NCI-H1105 treated with DMSO at 0.1 percent for 48 hours (cell line): ENCODE measurements around the gene KLRF2.

Experiments
- DNase-seq: peaks from one replicate; lab custom pipeline; 2025; lab: John Stamatoyannopoulos, UW

KLRF2 gene

DNA sequence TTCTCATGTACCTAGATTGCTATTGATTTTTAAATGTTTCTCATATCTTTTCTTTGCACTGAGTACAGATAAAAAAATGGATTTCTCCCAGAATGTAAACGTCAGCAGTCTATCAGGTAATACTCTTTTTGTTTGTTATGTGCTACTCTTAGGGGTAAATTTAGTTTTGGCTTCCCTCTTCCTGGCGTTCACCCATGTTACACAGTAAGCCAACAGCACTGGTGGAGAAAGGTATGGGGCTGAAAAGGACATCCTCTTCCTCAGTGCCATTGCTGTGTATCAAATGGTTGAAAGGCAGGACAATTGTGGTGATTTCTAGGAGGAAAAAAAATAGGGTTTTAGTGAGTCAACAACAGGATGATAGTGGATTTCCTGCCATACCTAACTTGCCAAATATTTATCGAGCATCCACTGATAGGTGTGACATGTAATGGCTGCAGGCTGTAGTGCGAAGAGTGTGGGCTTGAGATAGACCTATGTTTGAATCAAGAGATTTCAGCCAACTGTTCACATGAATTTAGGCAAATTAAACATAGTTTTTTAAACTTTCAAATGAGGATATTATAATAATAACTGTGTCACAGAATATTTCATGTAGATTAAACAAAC lies 7.5 kb downstream of the KLRF2 start:
- DNase-seq: no peak

DNA sequence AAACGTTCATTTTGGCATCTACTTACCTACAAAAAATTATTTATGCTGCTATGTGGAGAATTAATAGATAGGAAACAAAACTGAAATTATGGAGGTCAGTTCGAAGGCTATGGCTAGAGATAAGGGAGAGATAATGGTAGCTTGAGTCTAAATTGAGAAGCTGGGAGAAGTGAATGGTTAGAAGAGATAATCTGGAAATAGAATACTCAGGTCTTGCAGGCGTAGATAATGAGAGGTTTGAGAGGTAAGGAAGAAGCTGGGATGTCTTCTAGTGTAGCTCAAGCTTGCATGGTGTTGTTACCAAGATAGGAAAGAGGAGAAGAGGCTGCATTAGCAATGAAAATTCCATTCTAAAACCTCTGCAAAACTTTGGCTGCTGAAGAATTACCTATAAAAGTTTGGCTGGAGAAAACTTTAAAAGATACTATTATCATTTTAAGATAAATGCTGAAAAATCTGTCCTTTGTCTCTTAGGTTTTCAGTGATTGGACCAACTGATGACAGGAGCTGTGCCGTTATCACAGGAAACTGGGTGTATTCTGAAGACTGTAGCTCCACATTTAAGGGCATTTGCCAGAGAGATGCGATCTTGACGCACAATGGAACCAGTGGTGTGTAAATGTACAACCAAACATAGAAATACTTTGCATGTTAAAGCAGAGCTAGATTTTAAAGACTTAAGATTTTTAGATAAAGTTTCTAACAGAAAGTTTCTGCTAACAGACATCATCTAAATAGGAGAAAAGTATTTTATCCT lies 14.1 kb downstream of the KLRF2 start:
- no peak for DNase-seq

DNA sequence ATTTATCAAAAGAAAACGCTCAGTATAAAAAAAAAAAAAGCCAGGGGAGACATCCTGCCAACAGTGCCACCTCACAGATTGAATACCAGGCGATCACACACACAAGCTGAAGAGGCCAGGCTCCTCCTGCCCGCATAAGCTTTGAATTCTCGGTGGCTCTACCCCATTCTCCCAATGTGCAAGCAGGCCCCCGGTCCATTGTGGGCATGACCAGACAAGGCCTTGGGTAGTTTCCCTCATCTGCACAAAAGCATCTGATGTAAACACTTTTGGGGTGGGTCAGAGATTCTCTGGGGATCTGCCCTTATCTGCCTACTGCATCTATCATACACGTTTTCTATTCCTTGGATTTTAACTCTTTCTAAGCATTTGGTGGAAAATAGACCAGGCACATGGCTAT lies 16.2 kb downstream of the KLRF2 start:
- no peak for DNase-seq

DNA sequence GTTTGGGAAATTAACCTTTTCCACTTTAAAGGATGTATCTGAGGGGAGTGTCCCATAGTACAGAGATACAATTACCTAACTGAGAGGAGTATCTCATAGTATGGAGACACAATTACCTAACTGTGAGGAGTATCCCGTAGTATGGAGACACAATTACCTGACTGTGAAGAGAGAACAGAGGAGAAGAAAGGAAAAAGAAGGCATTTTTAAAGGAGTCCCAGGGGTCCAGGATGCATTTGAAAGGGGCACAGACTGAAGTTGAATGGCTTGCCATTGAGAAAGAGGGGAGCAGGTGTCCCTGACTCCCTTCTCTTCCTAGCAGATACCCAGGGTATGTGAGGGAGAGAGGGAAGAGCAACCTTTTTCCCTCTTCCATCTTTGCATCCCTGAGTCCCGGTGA lies 17.9 kb downstream of the KLRF2 start:
- DNase-seq: no peak

DNA sequence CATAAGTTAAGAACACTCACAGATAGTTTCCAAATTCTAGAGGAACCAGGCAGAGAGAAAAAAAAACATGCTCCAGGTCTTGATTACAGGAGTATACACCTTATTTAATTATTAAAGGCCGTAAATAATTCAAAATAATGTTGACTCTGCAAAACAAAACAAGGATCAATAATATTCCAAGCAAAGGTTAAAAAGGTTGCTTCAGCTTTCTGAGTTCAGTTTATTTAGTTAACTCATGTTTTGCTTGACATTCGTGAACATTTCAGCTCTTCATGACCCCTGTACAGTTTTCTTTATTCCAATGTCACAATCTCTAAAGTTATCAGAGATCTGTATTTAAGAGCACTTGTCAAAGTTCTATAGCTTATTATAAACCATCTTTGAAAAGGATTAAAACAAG lies 19.6 kb downstream of the KLRF2 start:
- DNase-seq: no peak

DNA sequence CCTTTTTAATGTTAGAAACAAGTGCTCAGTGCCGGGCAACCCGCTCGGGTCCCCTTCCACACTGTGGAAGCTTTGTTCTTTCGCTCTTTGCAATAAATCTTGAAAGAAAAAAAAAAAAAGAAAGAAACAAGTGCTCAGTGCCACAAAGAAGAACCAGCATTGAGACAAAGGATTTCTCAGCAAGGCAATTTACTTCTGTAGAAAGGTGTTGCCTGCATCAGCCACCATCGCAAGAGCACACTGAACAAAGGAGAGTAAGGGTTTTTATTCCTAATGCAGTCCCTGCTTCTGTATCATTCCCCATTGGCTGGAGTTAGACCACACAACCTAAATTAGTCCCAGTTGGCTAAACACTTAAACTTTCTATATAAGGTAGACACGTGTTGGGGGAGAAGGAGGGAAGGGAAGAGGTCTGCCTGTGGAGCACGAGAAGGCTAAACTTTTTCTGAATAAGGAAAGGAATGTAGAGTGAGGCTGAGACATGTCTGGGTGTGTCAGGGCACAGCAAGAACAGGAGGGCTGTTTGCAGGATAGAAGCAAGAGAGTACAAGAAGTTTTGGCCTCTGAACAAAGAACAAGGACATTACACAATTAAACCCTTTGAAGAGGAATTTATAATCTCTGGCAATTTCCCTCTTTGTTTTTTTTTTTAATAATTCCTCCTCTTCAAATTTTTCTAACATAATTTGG lies 21.4 kb downstream of the KLRF2 start:
- no peak for DNase-seq

DNA sequence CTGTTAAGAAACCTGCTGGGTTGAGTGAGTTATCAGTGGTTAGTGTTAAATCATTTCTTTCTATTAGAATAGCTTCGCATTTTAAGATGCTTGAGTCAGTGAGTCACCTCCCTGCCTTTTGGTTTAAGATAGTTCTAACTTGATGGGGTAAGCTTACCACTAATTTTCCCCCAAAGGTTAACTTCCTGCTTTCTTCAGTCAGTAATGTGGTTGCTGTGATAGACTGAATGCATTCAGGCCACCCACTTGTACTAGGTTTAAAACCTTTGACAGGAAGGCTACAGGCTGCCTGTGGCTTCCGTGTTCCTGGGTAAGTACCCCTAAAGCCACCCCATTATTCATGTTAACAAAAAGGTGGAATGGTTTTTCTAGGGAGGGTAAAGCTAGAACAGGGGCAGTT lies 25.6 kb downstream of the KLRF2 start:
- no peak for DNase-seq

DNA sequence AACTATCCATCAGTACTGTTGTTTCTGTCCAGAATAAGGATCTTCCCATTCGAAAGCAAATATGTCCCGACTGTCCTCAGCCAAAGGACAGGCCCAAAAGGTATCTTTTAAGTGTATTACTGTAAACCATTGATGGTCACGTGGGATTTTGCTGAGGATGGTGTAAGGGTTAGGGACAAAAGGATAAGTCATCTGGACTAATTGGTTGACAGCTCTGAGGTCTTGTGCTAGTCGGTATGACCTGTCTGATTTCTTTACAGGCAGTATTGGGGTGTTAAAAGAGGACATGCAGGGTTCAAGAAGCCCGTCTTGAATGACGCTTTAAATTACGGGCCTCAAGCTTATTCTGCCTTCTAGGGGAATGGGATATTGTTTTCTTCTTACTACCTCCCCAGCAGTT lies 26.5 kb downstream of the KLRF2 start:
- DNase-seq: no peak

DNA sequence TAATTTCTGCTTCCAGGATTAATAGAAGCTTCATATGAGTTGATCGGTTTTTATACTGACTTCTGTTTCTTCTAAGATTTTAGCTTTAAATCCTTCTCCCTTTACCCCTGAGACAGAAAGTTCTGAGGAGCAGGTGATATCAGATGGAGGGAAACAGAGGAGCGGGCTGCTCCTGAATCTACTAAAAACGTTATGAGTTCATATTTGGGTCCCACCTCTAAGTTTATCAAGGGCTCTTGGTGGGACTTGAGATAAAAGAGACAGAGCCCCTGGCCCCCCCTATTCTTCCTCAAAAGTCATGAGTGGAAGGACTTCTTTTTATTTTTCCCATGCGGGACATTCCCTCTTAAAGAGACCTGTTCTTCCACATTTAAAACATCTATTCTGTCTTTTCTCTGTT lies 27.1 kb downstream of the KLRF2 start:
- DNase-seq: no peak

DNA sequence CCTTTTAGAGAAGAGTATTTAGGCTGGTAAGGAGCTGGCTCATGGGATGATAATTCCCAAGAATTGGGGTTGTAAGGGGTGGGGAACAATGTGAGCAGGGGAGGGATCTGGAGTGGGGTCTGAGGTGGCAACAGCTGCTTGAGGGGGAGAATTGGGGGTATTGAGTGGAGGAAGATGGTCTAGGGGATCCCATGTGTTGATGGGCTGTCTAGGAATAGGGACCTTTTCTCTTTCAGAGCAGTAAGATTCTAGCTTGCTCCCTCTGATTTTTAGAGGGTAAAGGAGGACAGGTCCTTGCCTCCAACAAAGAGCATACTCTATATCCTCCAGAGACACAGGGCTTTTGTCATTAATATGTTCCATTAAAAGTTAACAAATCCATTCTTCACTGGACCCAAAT lies 28.4 kb downstream of the KLRF2 start:
- no peak for DNase-seq

DNA sequence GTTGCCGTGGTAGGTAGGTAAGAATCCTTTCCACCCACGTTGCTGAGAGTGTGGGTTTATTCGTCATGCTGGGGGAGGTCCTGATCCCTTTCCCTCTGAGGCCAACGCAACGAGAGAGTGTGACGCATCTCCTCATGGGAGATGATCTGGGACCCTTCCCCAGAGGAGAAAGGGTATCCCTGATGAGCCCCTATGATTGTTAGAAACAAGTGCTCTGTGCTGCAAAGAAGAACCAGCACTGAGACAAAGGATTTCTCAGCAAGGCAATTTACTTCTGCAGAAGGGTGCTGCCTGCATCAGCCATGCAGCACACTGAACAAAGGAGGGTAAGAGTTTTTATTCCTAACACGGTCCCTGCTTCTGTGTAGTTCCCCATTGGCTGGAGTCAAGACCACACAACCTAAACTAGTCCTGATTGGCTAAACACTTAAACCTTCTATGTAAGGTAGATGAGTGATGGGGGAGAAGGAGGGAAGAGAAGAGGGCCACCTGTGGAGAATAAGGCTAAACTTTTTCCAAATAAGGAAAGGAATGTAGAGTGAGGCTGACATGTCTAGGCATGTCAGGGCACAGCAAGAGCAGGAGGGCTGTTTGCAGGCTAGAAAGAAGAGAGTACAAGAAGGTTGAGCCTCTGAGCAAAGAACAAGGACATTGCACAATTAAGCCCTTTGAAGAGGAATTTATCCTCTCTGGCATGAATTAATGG lies 29.6 kb downstream of the KLRF2 start:
- DNase-seq: no peak

DNA sequence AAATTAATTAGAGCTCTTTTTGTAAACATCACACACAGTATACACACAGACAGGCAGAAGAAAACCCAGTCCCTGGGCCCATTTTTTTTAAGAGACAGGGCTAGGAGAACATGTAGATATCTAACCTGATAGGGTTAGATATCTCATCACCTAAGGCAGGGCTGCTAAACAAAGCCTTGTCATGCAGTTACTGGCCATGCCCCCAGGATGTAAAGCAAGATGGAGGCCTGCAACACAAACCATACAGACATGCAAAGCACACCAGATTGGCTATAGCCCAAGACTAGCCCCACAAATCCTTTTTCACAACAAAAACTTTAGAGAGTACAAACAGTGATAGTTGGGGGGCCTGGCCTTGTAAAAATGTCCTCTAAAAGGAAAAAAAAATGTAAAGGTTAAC lies 30.4 kb downstream of the KLRF2 start:
- no peak for DNase-seq

DNA sequence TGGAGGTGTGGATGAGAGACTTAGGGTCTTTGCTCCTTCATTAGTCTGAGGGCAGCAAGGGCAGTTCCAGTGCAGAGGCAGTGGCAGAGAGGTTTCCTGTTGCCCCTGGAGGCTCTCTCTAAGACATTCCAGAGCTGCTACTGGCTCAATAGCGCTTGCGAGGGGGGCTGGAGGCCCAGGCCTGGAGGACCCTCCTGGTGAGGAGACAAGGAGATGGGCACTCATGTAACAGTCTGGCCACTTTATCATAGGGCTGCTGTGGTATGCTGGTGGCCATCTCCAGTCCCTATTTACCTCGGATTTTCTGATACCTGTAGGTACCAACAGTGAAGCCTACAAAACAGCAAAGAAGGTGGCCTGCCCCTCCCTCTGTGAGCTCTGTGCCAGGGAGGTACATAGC lies 38.2 kb downstream of the KLRF2 start:
- DNase-seq: no peak

DNA sequence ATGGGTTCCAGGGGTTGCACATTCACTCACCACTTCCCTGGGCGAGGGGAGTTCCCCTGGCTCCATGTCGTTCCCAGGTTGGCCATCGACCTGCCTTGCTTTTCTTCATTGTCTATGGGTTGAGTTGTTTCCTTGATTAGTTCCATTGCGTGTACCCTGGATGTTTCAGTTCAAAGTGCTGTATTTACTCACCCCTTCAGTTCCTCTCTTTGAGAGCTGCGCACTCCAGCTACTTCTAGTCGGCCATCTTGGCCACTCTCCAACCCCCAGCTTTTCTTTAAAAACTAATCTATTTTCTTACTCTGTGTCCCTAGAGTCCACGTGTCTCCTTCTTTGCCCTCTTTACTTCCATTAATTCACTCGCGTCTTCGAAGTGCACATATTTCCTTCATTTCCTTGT lies 39.2 kb downstream of the KLRF2 start:
- DNase-seq: no peak

DNA sequence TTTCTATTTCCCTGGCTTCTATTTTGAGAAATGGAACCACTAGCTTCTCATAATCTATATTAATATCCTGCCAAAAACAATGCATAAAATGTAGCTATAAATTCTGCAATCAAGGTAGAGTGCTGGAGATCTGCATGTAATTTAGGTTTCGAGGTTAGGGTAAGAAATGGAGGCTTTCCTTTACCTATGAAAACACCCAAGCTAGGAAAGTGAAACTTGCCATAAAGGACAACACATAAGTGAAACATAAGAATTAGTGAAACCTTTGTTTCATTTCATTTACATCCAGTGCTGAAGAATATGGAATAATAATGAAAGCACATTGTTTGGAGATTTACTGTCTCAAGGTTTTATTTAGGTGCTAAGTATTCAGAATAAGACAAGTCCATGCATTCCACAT lies 41.1 kb downstream of the KLRF2 start:
- no peak for DNase-seq

DNA sequence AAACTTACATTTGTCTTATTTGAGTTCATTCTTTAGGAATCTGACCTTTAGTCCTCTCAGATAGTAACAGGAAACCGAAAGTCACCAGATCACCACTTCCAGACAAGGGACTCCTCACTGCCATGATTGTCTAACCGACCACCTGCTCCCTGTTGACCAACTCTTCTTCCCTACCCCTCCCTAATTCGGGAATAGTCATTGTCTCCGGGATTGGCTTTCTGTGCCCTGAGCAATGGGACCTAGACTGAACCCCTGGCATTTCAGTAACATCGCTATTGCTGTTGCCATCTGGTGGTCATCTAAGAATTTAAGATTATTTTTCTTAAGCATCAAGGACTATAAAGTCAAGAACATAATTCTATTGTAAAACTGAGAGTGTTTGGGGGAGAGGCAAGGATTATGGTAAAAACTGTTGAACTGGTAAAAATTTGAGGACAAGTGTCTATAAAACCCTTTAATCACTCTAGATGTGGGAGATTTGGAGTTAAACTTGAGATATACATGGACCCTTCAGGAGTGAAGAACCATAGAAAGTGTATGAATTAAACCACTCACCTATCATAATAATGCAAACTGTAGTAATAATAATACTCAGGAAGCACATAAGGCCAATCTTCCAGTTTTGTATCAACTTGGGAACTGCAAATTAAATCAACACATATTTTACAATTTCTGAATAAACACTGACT lies 44.6 kb downstream of the KLRF2 start:
- peak; percentile 61 for DNase-seq

DNA sequence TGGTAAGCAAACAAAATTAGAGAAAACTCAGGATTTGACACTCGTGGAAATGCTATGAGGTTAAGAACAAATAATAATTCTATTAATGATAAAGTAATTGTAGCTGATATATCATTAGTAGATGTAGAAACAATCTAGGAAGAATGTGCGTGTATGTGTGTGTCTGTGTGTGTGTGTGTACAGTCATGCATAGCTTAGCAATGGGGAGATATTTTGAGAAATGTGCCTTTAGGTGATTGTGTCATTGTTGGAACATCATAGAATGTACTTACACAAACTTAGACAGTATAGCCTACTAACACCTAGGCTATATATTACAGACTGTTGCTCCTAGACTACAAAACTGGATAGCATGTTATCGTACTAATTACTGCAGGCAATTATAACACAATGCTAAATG lies 45.6 kb downstream of the KLRF2 start:
- no peak for DNase-seq

DNA sequence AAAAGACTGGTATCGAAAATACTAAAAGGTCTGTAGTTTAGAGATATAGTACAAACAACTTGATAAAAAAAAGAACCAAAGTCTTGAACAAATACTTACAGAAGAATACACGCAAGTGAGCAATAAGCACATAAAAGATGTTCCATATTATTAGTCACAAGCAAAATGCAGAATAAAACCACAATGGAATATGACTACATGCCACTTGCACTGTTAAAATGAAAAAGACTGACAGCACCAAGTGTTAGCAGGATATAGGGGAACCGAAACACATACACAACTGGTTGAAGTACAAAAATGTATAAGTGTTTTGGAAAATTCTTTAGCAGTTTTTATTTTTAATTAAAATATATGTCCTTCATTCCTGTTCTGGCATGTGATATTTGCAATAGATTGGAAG lies 47.3 kb downstream of the KLRF2 start:
- no peak for DNase-seq

DNA sequence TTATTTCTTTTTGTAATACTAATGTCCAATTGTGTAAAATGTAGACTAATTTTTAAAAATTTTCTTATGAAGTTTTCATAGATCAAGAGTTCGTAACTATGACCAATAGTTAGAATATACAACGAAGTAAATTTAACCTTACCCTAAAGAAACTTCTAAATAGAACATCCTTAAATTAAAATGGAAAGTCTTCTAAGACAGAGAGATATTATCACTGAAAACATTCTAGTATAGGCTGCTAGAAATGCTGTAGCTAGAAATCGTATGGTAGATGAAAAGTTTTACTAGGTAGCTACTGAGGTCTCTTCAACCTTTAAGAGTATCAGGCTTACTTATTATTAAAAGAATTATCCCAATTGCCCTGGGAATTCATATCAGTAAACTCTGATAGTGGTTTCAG lies 50.0 kb downstream of the KLRF2 start:
- no peak for DNase-seq

DNA sequence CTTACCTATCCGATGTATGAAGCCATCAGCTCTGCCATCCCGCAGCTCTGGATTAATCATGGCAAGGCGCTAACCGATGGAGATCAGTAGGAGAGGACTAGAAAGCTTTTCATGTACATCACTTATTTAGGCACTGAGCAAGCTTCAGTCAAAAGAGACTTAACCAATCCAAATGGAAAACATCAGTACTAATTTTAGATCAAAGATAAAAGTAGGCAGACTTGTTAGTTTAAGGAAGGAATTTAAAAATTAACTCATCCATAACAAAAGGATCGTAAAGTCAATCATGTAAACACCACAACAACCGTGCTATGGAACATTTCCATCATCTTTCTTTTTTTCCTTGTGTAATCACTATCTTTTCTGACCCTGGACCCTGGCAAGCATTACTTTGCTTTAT lies 51.0 kb downstream of the KLRF2 start, which contains the start of gene CLEC2A:
CLEC2A (minus strand) TSS at position 101 of the 400 bp plus-strand sequence; CDS start at position 60, 41 bp downstream.
- no peak for DNase-seq

DNA sequence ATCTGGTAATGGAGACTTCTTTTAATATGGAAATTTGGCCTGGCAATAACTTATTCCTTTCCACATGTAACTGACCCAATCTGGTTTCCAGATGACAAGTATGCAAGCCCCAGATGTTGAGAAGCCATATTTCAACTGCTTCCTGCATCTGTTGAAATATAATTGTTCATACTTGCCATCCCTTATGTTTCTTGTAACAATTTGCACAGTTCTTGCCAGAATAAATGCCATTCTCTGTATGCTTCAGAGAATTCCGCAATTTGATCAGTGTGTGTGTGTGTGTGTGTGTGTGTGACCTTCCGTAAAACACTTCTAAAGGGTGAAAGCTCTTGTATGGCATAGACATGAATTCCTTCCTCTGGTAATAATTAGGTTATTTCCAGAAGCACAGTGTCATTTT lies 52.7 kb downstream of the KLRF2 start:
- DNase-seq: no peak

DNA sequence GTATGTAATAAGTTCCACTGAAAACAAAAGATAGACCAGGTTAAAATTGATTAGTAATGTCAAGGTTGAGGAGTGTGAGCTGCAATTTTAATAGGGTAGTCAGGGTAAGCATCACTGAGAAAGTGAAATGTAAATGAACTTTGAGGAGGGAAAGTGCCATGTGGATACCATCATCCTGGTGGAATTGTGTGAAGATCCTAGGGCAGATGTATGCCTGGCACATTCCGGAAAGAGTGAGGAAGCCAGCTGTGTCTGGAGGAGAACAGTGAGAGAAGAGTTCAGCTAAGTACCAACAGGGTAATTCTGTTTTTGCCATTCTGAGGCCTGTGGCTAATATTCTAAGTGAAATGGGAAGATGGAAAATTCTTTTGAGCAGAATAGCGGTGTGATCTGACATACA lies 53.7 kb downstream of the KLRF2 start:
- DNase-seq: no peak
